Thoracic aorta (tissue), 2 donors: ENCODE results near the gene RTN3. TPM values are rescaled to one million over a fixed set of nuclear protein-coding genes. Genes with fewer than 3 reads are reported as not detected.

ENCODE experiments used
- ATAC-seq: fragments of 150-250 bp; one replicate; pipeline ENCODE4 v1.8.0; 2017; ENCODE audit warnings: low read depth; ENCODE audit not compliant: insufficient number of reproducible peaks, low FRiP score
- DNase-seq: peaks from one replicate; pipeline ENCODE4 v3.0.0-alpha.2; 2020; ENCODE audit warnings: low spot score
- H3K27ac ChIP-seq, 2 donors: fragments of 200-600 bp; sonication (generic); 1 replicate in 1 of 2; 2 replicates in 1 of 2; pipeline ENCODE4 v1.5.1; 2016; ENCODE audit warnings: mild to moderate bottlenecking in 2 of 2, moderate library complexity in 2 of 2
- H3K27me3 ChIP-seq: fragments of 200-600 bp; sonication (generic); replicated peaks from 2 replicates; pipeline ENCODE4 v1.6.0; 2016; ENCODE audit warnings: mild to moderate bottlenecking; ENCODE audit not compliant: insufficient read depth
- H3K36me3 ChIP-seq: fragments of 200-600 bp; sonication (generic); one replicate; pipeline ENCODE4 v1.5.1; 2016
- H3K4me1 ChIP-seq, 2 donors: fragments of 200-600 bp; sonication (generic); 1 replicate in 1 of 2; 2 replicates in 1 of 2; pipeline versions ENCODE4 v1.5.1 to v1.6.0; 2016; ENCODE audit warnings: low read depth in 2 of 2, mild to moderate bottlenecking in 1 of 2; ENCODE audit not compliant: control insufficient read depth in 1 of 2
- H3K4me3 ChIP-seq: fragments of 200-600 bp; sonication (generic); 2 replicates; pipeline ENCODE4 v1.5.1; 2016; ENCODE audit warnings: mild to moderate bottlenecking
- H3K9me3 ChIP-seq: fragments of 200-600 bp; sonication (generic); 2 replicates; pipeline ENCODE4 v1.5.1; 2016
- CTCF ChIP-seq: fragments of 200-600 bp; sonication (generic); IDR thresholded peaks from one replicate; pipeline ENCODE4 v1.5.1; 2019; ENCODE audit warnings: antibody characterized with exemption
- total RNA-seq, 2 donors: library from RNA; depleted of rRNA; stranded (reverse); fragments of >200 nt; gene quantifications; one replicate each; pipeline versions ENCODE4 v1.1.0 to v1.2.3, GENCODE V29; 2016

RTN3 gene
- total RNA-seq, 2 donors from 2014 or later = 75.1 to 91.1 TPM

GRCh38 chr11:63719001-63719400 is 37.7 kb downstream of the RTN3 start:
- TF ChIP-seq CTCF = no peak
- no peaks in the 10 kb centered on the region for H3K27me3 ChIP-seq
- ATAC-seq = no peak
- no peak overlapping the region for H3K27ac ChIP-seq
- H3K9me3 ChIP-seq = no peaks in the 10 kb centered on the region
- DNase-seq = no peak
- H3K4me3 ChIP-seq = no peak overlapping the region
- no peaks in the 10 kb centered on the region for H3K36me3 ChIP-seq
- H3K4me1 ChIP-seq = peaks cover 0 to 7% of the 10 kb centered on the region in 2 donors

DNA sequence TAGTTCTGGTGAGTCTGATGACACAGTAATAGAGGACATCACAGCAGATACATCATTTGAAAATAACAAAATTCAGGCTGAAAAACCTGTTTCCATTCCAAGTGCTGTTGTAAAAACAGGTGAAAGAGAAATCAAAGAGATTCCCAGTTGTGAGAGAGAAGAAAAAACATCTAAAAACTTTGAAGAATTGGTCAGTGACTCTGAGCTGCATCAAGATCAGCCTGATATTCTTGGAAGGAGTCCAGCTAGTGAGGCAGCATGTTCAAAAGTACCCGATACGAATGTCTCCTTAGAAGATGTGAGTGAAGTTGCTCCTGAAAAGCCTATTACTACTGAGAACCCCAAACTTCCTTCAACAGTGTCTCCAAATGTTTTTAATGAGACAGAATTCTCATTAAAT is 38.7 kb downstream of the RTN3 start:
- H3K27me3 ChIP-seq = no peaks in the 10 kb centered on the region
- no peaks in the 10 kb centered on the region for H3K9me3 ChIP-seq
- H3K36me3 ChIP-seq = no peaks in the 10 kb centered on the region
- peaks cover 0 to 7% of the 10 kb centered on the region in 2 donors for H3K4me1 ChIP-seq
- H3K27ac ChIP-seq = no peak overlapping the region
- no peak for DNase-seq
- no peak for ATAC-seq
- TF ChIP-seq CTCF = no peak
- no peak overlapping the region for H3K4me3 ChIP-seq

DNA sequence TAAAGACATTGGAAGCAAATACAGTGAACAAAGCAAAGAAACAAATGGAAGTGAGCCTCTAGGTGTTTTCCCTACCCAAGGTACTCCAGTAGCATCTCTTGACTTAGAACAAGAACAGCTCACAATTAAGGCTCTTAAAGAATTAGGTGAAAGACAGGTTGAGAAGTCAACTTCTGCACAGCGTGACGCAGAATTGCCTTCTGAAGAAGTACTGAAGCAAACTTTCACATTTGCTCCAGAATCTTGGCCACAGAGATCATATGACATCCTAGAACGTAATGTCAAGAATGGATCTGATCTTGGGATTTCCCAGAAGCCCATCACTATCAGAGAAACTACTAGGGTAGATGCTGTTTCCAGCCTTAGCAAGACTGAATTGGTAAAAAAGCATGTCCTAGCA is 39.3 kb downstream of the RTN3 start:
- H3K27me3 ChIP-seq = no peaks in the 10 kb centered on the region
- H3K36me3 ChIP-seq = no peaks in the 10 kb centered on the region
- no peak for TF ChIP-seq CTCF
- H3K4me1 ChIP-seq = peaks cover 0 to 7% of the 10 kb centered on the region in 2 donors
- DNase-seq (no peak), ATAC-seq (no peak)
- no peak overlapping the region for H3K27ac ChIP-seq
- H3K4me3 ChIP-seq = no peak overlapping the region
- H3K9me3 ChIP-seq = no peaks in the 10 kb centered on the region

DNA sequence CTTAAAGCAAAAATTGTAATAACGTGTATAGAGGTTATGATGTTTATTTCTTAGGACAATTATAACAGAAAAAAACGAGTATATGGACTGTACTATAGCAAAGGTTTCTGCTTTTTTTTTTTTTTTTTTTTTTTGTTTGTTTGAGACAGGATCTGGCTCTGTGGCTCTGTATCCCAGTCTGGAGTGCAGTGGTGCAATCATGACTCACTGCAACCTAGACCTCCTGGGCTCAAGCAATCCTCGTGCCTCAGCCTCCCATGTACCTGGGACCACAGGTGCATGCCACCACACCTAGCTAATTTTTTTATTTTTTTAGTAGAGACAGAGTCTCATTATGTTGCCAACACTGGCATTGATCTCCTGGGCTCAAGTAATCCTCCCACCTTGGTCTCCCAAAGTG is 48.0 kb downstream of the RTN3 start:
- Histone ChIP-seq H3K36me3 (no peaks in the 10 kb centered on the region), H3K9me3 (no peaks in the 10 kb centered on the region), H3K4me3 (no peak overlapping the region), H3K4me1 (no peaks in the 10 kb centered on the region), H3K27ac (no peak overlapping the region), H3K27me3 (no peaks in the 10 kb centered on the region)
- TF ChIP-seq CTCF = no peak
- ATAC-seq = no peak
- no peak for DNase-seq

DNA sequence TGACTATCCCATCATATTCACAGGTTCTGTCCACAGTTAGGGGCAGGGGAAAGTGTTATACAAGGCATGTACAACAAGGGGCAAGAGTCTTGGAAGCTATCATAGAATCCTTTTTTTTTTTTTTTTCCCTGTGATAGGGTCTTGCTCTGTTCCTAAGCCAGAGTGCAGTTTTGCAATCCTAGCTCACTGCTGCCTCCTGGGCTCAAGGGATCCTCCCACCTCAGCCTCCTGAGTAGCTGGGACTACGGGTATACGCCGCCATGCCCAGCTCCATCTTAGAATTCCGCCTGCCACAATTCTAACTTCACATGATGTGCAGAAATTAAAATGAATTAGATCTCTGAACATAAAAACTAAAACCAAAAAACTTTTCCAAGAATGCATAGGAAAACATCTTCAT is 55.6 kb downstream of the RTN3 start:
- no peaks in the 10 kb centered on the region for H3K27me3 ChIP-seq
- H3K4me3 ChIP-seq = no peak overlapping the region
- H3K27ac ChIP-seq = no peak overlapping the region
- H3K4me1 ChIP-seq = no peaks in the 10 kb centered on the region
- no peak for TF ChIP-seq CTCF
- DNase-seq (no peak), ATAC-seq (no peak)
- no peaks in the 10 kb centered on the region for H3K36me3 ChIP-seq
- H3K9me3 ChIP-seq = no peaks in the 10 kb centered on the region
